ENCODE measurements around the gene FBXL16. TPM values are rescaled to one million over a fixed set of nuclear protein-coding genes. Genes with fewer than 3 reads are reported as not detected.
A peak's percentile ranks its signal among the peaks of the same experiment; 100 is the strongest.

FBXL16 gene
- total and polyA plus RNA-seq, 2 of the 13 experiments (the other 11 are each of a cell fraction or from before 2014, with no cell fraction given): 0.22 to 2.0 TPM

GRCh38 chr16:648071-648780 is 57.4 kb downstream of the FBXL16 start (continued):
- TF ChIP-seq DRAP1 (CRISPR knock-in tag; IDR thresholded peaks at IDR 0.05): 0 out of 2 replicates have a peak, but pooled peaks have one; percentile 35
- TF ChIP-seq ZNF776 (CRISPR knock-in tag; IDR thresholded peaks at IDR 0.05): no peak
- TF ChIP-seq SSRP1 (CRISPR knock-in tag; IDR thresholded peaks at IDR 0.05): peak; percentile 95
- TF ChIP-seq FIP1L1 (IDR thresholded peaks at IDR 0.05; ENCODE audit: borderline replicate concordance, insufficient read depth, low read depth, low read length): no peak
- no peak for TF ChIP-seq SALL2 (CRISPR knock-in tag; IDR thresholded peaks at IDR 0.05)
- no peak for TF ChIP-seq SIN3A (IDR thresholded peaks at IDR 0.05; ENCODE audit: borderline replicate concordance, low read depth, low read length)
- no peak for TF ChIP-seq ZNF124 (CRISPR knock-in tag; IDR thresholded peaks at IDR 0.05)
- 0 out of 2 replicates have a peak, but pooled peaks have one; percentile 6 for TF ChIP-seq FOXA3 (CRISPR knock-in tag; IDR thresholded peaks at IDR 0.05)
- TF ChIP-seq ONECUT2 (CRISPR knock-in tag; IDR thresholded peaks at IDR 0.05): no peak
- TF ChIP-seq ZBTB3 (CRISPR knock-in tag; IDR thresholded peaks at IDR 0.05; ENCODE audit: borderline replicate concordance, low read depth): 0 out of 2 replicates have a peak, but pooled peaks have one; percentile 2
- TF ChIP-seq ZNF414 (CRISPR knock-in tag; IDR thresholded peaks at IDR 0.05): 0 out of 2 replicates have a peak, but pooled peaks have one; percentile 10
- no peak for TF ChIP-seq ASH2L (IDR thresholded peaks at IDR 0.05; ENCODE audit: insufficient read length, low read depth, low read length)
- no peak for TF ChIP-seq AFF4 (CRISPR knock-in tag; IDR thresholded peaks at IDR 0.05)
- TF ChIP-seq CCDC6 (CRISPR knock-in tag; IDR thresholded peaks at IDR 0.05): no peak
- TF ChIP-seq ZFP37 (CRISPR knock-in tag; IDR thresholded peaks at IDR 0.05; ENCODE audit: borderline replicate concordance): peak; percentile 39; the same call in 1 of the 2 replicates
- TF ChIP-seq ZMYM3 (CRISPR knock-in tag; IDR thresholded peaks at IDR 0.05): no peak
- 0 out of 2 replicates have a peak, but pooled peaks have one; percentile 62 for TF ChIP-seq ZBTB38 (CRISPR knock-in tag; IDR thresholded peaks at IDR 0.05)
- peak; percentile 28; the same call in 1 of the 2 replicates for TF ChIP-seq ZNF143 (CRISPR knock-in tag; IDR thresholded peaks at IDR 0.05)
- no peak for TF ChIP-seq FOXC1 (CRISPR knock-in tag; IDR thresholded peaks at IDR 0.05; ENCODE audit: borderline replicate concordance)
- 0 out of 2 replicates have a peak, but pooled peaks have one; percentile 15 for TF ChIP-seq ATF5 (CRISPR knock-in tag; IDR thresholded peaks at IDR 0.05; ENCODE audit: low read depth)
- TF ChIP-seq RXRB (CRISPR knock-in tag; IDR thresholded peaks at IDR 0.05; ENCODE audit: borderline replicate concordance): peak; percentile 30; the same call in 1 of the 2 replicates
- TF ChIP-seq MYPOP (CRISPR knock-in tag; IDR thresholded peaks at IDR 0.05): no peak
